ENCODE data around the gene TRABD2B.

Gene TRABD2B

GRCh38 chr1:47722909-47723580, 274.1 kb downstream of the TRABD2B start:
- Histone ChIP-seq H3K27ac (ENCODE audit: low read depth, low read length) (no peak overlapping the region), H3K27me3 (ENCODE audit: control insufficient read depth in 1 of 2, insufficient read depth in 2 of 2, low read length in 2 of 2) (peaks cover 12 to 13% of the 10 kb centered on the region in 2 donors), H3K4me1 (ENCODE audit: control insufficient read depth in 1 of 2, insufficient read depth in 2 of 2, low read length in 2 of 2) (peaks cover 34 to 36% of the 10 kb centered on the region in 2 donors), H3K36me3 (ENCODE audit: control insufficient read depth in 1 of 2, insufficient read depth in 2 of 2, low read length in 2 of 2) (no peaks in the 10 kb centered on the region), H3K9ac (ENCODE audit: low read depth in 1 of 2, low read length in 2 of 2) (no peak overlapping the region), H3K4me3 (ENCODE audit: low read depth in 1 of 2, low read length in 2 of 2) (no peak overlapping the region), H3K9me3 (ENCODE audit: control insufficient read depth in 1 of 2, low read length in 2 of 2) (no peaks in the 10 kb centered on the region)

DNA sequence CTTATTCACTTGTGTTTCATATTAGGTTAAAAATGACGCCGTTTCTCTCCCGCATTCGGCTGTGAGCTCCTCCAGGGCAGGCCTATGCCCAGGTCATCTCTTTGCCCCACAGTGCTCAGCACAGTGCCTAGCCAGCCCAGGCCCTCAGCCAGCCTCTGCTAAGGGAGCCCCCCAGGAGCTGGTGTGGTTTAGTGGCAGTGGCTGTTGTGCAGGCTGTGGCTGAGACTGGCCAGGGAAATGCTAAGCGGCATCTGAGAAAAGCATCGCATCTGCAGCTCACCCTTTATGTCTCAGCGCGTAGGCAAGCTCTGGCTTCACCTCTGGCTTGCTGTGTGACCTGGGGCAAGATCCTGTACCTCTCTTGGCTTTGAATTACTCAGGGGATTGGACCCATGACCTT, 275.1 kb downstream of the TRABD2B start:
- H3K27ac ChIP-seq (ENCODE audit: low read depth, low read length) = no peak overlapping the region
- H3K4me3 ChIP-seq (ENCODE audit: low read depth in 1 of 2, low read length in 2 of 2) = no peak overlapping the region
- H3K9ac ChIP-seq (ENCODE audit: low read depth in 1 of 2, low read length in 2 of 2) = no peak overlapping the region
- H3K9me3 ChIP-seq (ENCODE audit: control insufficient read depth in 1 of 2, low read length in 2 of 2) = no peaks in the 10 kb centered on the region
- H3K36me3 ChIP-seq (ENCODE audit: control insufficient read depth in 1 of 2, insufficient read depth in 2 of 2, low read length in 2 of 2) = no peaks in the 10 kb centered on the region
- H3K4me1 ChIP-seq (ENCODE audit: control insufficient read depth in 1 of 2, insufficient read depth in 2 of 2, low read length in 2 of 2) = peaks cover 26 to 28% of the 10 kb centered on the region in 2 donors
- H3K27me3 ChIP-seq (ENCODE audit: control insufficient read depth in 1 of 2, insufficient read depth in 2 of 2, low read length in 2 of 2) = peaks cover 12 to 13% of the 10 kb centered on the region in 2 donors

GRCh38 chr1:47720111-47720510, 277.1 kb downstream of the TRABD2B start:
- Histone ChIP-seq H3K4me1 (ENCODE audit: control insufficient read depth in 1 of 2, insufficient read depth in 2 of 2, low read length in 2 of 2) (peaks cover 11 to 24% of the 10 kb centered on the region in 2 donors), H3K9me3 (ENCODE audit: control insufficient read depth in 1 of 2, low read length in 2 of 2) (no peaks in the 10 kb centered on the region), H3K4me3 (ENCODE audit: low read depth in 1 of 2, low read length in 2 of 2) (no peak overlapping the region), H3K27ac (ENCODE audit: low read depth, low read length) (no peak overlapping the region), H3K36me3 (ENCODE audit: control insufficient read depth in 1 of 2, insufficient read depth in 2 of 2, low read length in 2 of 2) (no peaks in the 10 kb centered on the region), H3K9ac (ENCODE audit: low read depth in 1 of 2, low read length in 2 of 2) (no peak overlapping the region), H3K27me3 (ENCODE audit: control insufficient read depth in 1 of 2, insufficient read depth in 2 of 2, low read length in 2 of 2) (peaks cover 10 to 16% of the 10 kb centered on the region in 2 donors)

DNA sequence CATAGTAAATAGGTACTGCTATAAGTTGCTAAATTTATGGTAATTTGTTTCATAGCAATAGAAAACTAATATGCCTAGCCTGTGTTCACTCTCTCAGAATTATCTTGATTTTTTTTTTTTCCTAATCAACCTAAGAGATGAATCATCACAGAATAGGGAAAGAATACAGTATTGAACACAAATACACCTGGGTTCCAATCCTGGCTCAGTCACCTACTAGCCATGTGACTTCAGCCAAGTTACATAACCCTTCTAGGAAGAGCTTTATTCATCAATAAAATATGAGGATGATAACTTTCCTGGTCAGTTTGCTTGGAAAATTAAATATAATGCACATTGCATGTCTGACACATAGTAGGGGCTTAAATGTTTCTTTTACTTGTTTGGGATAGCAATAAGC, 279.8 kb downstream of the TRABD2B start:
- Histone ChIP-seq H3K9me3 (ENCODE audit: control insufficient read depth in 1 of 2, low read length in 2 of 2) (no peaks in the 10 kb centered on the region), H3K4me1 (ENCODE audit: control insufficient read depth in 1 of 2, insufficient read depth in 2 of 2, low read length in 2 of 2) (no peaks in the 10 kb centered on the region), H3K27me3 (ENCODE audit: control insufficient read depth in 1 of 2, insufficient read depth in 2 of 2, low read length in 2 of 2) (peaks cover 15 to 19% of the 10 kb centered on the region in 2 donors), H3K4me3 (ENCODE audit: low read depth in 1 of 2, low read length in 2 of 2) (no peak overlapping the region), H3K9ac (ENCODE audit: low read depth in 1 of 2, low read length in 2 of 2) (no peak overlapping the region), H3K36me3 (ENCODE audit: control insufficient read depth in 1 of 2, insufficient read depth in 2 of 2, low read length in 2 of 2) (no peaks in the 10 kb centered on the region), H3K27ac (ENCODE audit: low read depth, low read length) (no peak overlapping the region)

DNA sequence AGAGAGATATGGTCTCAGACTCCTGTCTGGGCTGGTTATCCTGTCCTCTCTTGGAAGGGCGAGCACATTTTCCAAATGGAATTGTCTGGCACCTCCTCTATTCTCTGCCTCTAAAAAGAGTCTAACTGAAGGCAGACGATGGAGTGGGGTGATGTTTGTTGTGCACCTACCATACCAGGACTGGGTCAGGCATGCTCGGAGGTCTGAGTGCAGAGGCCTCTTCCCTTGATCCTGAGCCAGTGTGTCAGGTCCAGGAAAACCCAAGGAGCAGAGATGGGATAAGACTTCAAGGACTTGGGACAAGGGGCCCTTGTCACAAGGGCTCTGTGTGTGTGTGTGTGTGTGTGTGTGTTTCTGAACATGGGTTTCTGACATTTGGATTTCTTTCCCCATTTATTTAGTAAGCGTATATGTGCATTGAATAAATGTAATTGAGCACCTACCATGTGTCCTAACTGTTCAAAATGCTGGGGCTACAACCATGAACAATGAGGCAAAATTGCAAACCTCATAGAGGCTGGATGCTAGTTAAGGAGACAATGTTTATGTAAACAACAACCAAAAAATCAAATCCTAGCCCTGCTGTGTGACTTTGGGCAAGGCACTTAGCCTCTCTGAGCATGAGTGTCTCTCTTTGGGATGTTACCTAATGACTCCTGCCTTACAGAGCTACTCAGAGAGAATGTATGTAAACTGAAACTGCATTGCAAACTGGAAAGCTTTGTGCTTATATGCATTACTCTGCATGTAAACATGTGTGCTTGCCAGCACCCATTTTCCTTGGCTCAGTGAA, 283.0 kb downstream of the TRABD2B start:
- Histone ChIP-seq H3K4me1 (ENCODE audit: control insufficient read depth in 1 of 2, insufficient read depth in 2 of 2, low read length in 2 of 2) (peaks cover 7 to 12% of the 10 kb centered on the region in 2 donors), H3K9ac (ENCODE audit: low read depth in 1 of 2, low read length in 2 of 2) (no peak overlapping the region), H3K27ac (ENCODE audit: low read depth, low read length) (no peak overlapping the region), H3K4me3 (ENCODE audit: low read depth in 1 of 2, low read length in 2 of 2) (no peak overlapping the region), H3K9me3 (ENCODE audit: control insufficient read depth in 1 of 2, low read length in 2 of 2) (no peaks in the 10 kb centered on the region), H3K27me3 (ENCODE audit: control insufficient read depth in 1 of 2, insufficient read depth in 2 of 2, low read length in 2 of 2) (peaks cover 41 to 48% of the 10 kb centered on the region in 2 donors), H3K36me3 (ENCODE audit: control insufficient read depth in 1 of 2, insufficient read depth in 2 of 2, low read length in 2 of 2) (no peaks in the 10 kb centered on the region)

- Histone ChIP-seq H3K27ac (ENCODE audit: low read depth, low read length) (no peak overlapping the region), H3K4me1 (ENCODE audit: control insufficient read depth in 1 of 2, insufficient read depth in 2 of 2, low read length in 2 of 2) (peaks cover 7 to 19% of the 10 kb centered on the region in 2 donors), H3K27me3 (ENCODE audit: control insufficient read depth in 1 of 2, insufficient read depth in 2 of 2, low read length in 2 of 2) (peaks cover 45 to 54% of the 10 kb centered on the region in 2 donors), H3K36me3 (ENCODE audit: control insufficient read depth in 1 of 2, insufficient read depth in 2 of 2, low read length in 2 of 2) (no peaks in the 10 kb centered on the region), H3K4me3 (ENCODE audit: low read depth in 1 of 2, low read length in 2 of 2) (no peak overlapping the region), H3K9me3 (ENCODE audit: control insufficient read depth in 1 of 2, low read length in 2 of 2) (no peaks in the 10 kb centered on the region), H3K9ac (ENCODE audit: low read depth in 1 of 2, low read length in 2 of 2) (no peak overlapping the region)
Observed at GRCh38 chr1:47713333-47713953, 283.7 kb downstream of the TRABD2B start.

DNA sequence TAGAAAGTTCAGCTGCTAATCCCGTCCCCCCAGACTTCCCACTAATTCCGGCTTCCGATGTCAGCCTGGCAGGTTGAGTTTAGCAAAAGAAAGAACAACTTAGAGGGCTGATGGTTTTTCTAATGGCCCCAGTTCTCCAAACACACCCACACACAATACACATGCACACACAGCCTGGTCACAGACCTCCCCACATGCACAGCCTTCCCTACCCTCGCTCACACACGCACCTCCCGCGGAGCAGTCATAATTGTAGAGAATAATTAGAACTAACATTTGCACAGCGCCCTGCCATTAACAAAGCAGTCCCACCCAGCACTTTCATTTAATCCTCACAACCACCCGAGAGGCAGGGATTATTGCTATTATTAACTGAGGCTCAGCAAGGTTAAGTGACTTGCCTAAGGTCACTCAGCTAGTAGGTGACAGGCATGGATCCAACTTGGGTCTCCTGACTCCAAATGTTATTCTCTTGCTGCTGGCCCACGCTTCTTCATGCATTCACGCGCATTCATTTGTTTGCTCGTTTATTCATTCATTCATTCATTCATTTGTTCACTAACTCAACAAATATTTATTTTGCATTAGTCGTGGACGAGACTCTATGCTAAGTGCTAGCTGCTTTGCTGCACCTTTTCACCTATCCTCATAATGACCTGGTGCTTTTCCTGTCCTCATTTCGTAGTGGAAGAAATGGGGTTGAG, 284.4 kb downstream of the TRABD2B start:
- Histone ChIP-seq H3K9ac (ENCODE audit: low read depth in 1 of 2, low read length in 2 of 2) (no peak overlapping the region), H3K4me3 (ENCODE audit: low read depth in 1 of 2, low read length in 2 of 2) (no peak overlapping the region), H3K9me3 (ENCODE audit: control insufficient read depth in 1 of 2, low read length in 2 of 2) (no peaks in the 10 kb centered on the region), H3K27me3 (ENCODE audit: control insufficient read depth in 1 of 2, insufficient read depth in 2 of 2, low read length in 2 of 2) (peaks cover 50 to 59% of the 10 kb centered on the region in 2 donors), H3K27ac (ENCODE audit: low read depth, low read length) (no peak overlapping the region), H3K4me1 (ENCODE audit: control insufficient read depth in 1 of 2, insufficient read depth in 2 of 2, low read length in 2 of 2) (peaks cover 7 to 19% of the 10 kb centered on the region in 2 donors), H3K36me3 (ENCODE audit: control insufficient read depth in 1 of 2, insufficient read depth in 2 of 2, low read length in 2 of 2) (no peaks in the 10 kb centered on the region)

- Histone ChIP-seq H3K9ac (ENCODE audit: low read depth in 1 of 2, low read length in 2 of 2) (no peak overlapping the region), H3K27ac (ENCODE audit: low read depth, low read length) (no peak overlapping the region), H3K36me3 (ENCODE audit: control insufficient read depth in 1 of 2, insufficient read depth in 2 of 2, low read length in 2 of 2) (no peaks in the 10 kb centered on the region), H3K27me3 (ENCODE audit: control insufficient read depth in 1 of 2, insufficient read depth in 2 of 2, low read length in 2 of 2) (peaks cover 57 to 64% of the 10 kb centered on the region in 2 donors), H3K9me3 (ENCODE audit: control insufficient read depth in 1 of 2, low read length in 2 of 2) (no peaks in the 10 kb centered on the region), H3K4me3 (ENCODE audit: low read depth in 1 of 2, low read length in 2 of 2) (no peak overlapping the region), H3K4me1 (ENCODE audit: control insufficient read depth in 1 of 2, insufficient read depth in 2 of 2, low read length in 2 of 2) (peaks cover 7 to 19% of the 10 kb centered on the region in 2 donors)
Observed at GRCh38 chr1:47711848-47712492, 285.2 kb downstream of the TRABD2B start.

- no peak overlapping the region for H3K4me3 ChIP-seq (ENCODE audit: low read depth in 1 of 2, low read length in 2 of 2)
- peaks cover 57 to 64% of the 10 kb centered on the region in 2 donors for H3K27me3 ChIP-seq (ENCODE audit: control insufficient read depth in 1 of 2, insufficient read depth in 2 of 2, low read length in 2 of 2)
- no peak overlapping the region for H3K9ac ChIP-seq (ENCODE audit: low read depth in 1 of 2, low read length in 2 of 2)
- no peak overlapping the region for H3K27ac ChIP-seq (ENCODE audit: low read depth, low read length)
- H3K36me3 ChIP-seq (ENCODE audit: control insufficient read depth in 1 of 2, insufficient read depth in 2 of 2, low read length in 2 of 2) = no peaks in the 10 kb centered on the region
- H3K9me3 ChIP-seq (ENCODE audit: control insufficient read depth in 1 of 2, low read length in 2 of 2) = no peaks in the 10 kb centered on the region
- peaks cover 7 to 19% of the 10 kb centered on the region in 2 donors for H3K4me1 ChIP-seq (ENCODE audit: control insufficient read depth in 1 of 2, insufficient read depth in 2 of 2, low read length in 2 of 2)
Observed at GRCh38 chr1:47711184-47711847, 285.9 kb downstream of the TRABD2B start.

Data from duodenal mucosa (tissue), 2 donors.